IMR-90 (cell line): ENCODE data around the gene LRP1B. TPM values are rescaled to one million over a fixed set of nuclear protein-coding genes. Genes with fewer than 3 reads are reported as not detected.

Experiments used
- ATAC-seq: fragments of 200-7000 bp; cut with Tn5 transposase; 2 replicates; pipeline ENCODE4 v1.9.1; 2020; ENCODE audit warnings: low read depth, mild to moderate bottlenecking, moderate library complexity
- BruUV-seq: library from RNA; stranded (reverse); fragments of 400-500 nt; replicated peaks from 2 replicates; lab custom pipeline; 2021; lab: Mats Ljungman, UMichigan
- CTCF ChIA-PET: fragments of 300-600 bp; formaldehyde crosslinking; extraction: SDS; loops from one replicate; lab custom pipeline; 2021; ENCODE audit warnings: antibody characterized with exemption; lab: Yijun Ruan, JAX
- POLR2A ChIA-PET: fragments of 300-600 bp; sonication (Branson Sonifier 250); formaldehyde crosslinking; loops from one replicate; lab custom pipeline; 2022; ENCODE audit warnings: antibody characterized with exemption; ENCODE audit not compliant: unreplicated experiment; lab: Charles Lee
- DNase-seq: peaks from one replicate; pipeline ENCODE4 v3.0.0; 2013
- H2AFZ ChIP-seq: replicated peaks from 2 replicates; pipeline ENCODE3; 2013; ENCODE audit warnings: low read length, mild to moderate bottlenecking; ENCODE audit not compliant: poor library complexity
- H2AK5ac ChIP-seq: 2 replicates; pipeline ENCODE4 v1.6.1; 2013; ENCODE audit warnings: low read depth, low read length, inconsistent platforms
- H2AK9ac ChIP-seq: replicated peaks from 2 replicates; pipeline ENCODE3; 2013; ENCODE audit warnings: mild to moderate bottlenecking, low read depth, low read length, moderate library complexity; ENCODE audit not compliant: poor library complexity
- H2BK120ac ChIP-seq: 2 replicates; pipeline ENCODE4 v1.6.1; 2013; ENCODE audit warnings: low read depth, low read length, inconsistent platforms
- H2BK15ac ChIP-seq: 3 replicates; pipeline ENCODE4 v1.6.1; 2013; ENCODE audit warnings: low read depth, low read length, inconsistent platforms
- H2BK20ac ChIP-seq: 2 replicates; pipeline ENCODE4 v1.6.1; 2013; ENCODE audit warnings: low read depth, mild to moderate bottlenecking, inconsistent platforms, low read length, moderate library complexity
- H2BK5ac ChIP-seq: 2 replicates; pipeline ENCODE4 v1.6.1; 2013; ENCODE audit warnings: mild to moderate bottlenecking, low read depth, low read length, inconsistent platforms; ENCODE audit not compliant: poor library complexity, severe bottlenecking
- H3K14ac ChIP-seq: replicated peaks from 2 replicates; pipeline ENCODE4 v1.6.1; 2013; ENCODE audit warnings: low read depth, low read length, inconsistent platforms
- H3K18ac ChIP-seq: 2 replicates; pipeline ENCODE4 v1.6.1; 2013; ENCODE audit warnings: low read depth, low read length, control low read depth
- H3K23ac ChIP-seq: 2 replicates; pipeline ENCODE4 v1.6.1; 2013; ENCODE audit warnings: low read depth, low read length, inconsistent platforms
- H3K27ac ChIP-seq: 2 replicates; pipeline ENCODE4 v1.5.1; 2013; ENCODE audit warnings: mild to moderate bottlenecking, control low read depth, low read length; ENCODE audit not compliant: insufficient read depth
- H3K27me3 ChIP-seq: 2 replicates; pipeline ENCODE4 v1.6.1; 2013; ENCODE audit warnings: low read length; ENCODE audit not compliant: control insufficient read depth, insufficient read depth
- H3K36me3 ChIP-seq: 2 replicates; pipeline ENCODE4 v1.6.1; 2013; ENCODE audit warnings: low read length, mixed read lengths; ENCODE audit not compliant: control insufficient read depth, insufficient read depth
- H3K4ac ChIP-seq: 2 replicates; pipeline ENCODE4 v1.6.1; 2013; ENCODE audit warnings: low read depth, low read length, inconsistent platforms
- H3K4me1 ChIP-seq: 2 replicates; pipeline ENCODE4 v1.6.1; 2013; ENCODE audit warnings: low read length, mixed read lengths; ENCODE audit not compliant: control insufficient read depth, insufficient read depth
- H3K4me2 ChIP-seq: 2 replicates; pipeline ENCODE4 v1.6.1; 2013; ENCODE audit warnings: low read depth, mild to moderate bottlenecking, control low read depth, low read length, moderate library complexity
- H3K4me3 ChIP-seq: 2 replicates; pipeline ENCODE4 v1.5.1; 2013; ENCODE audit warnings: low read depth, mild to moderate bottlenecking, control low read depth, low read length, moderate library complexity; ENCODE audit not compliant: insufficient read depth
- H3K56ac ChIP-seq: 2 replicates; pipeline ENCODE4 v1.6.1; 2013; ENCODE audit warnings: low read length, inconsistent platforms; ENCODE audit not compliant: insufficient read depth; ENCODE audit errors: extremely low read depth
- H3K79me1 ChIP-seq, 2 experiments: 2 replicates each; pipeline ENCODE4 v1.6.1; 2013; ENCODE audit warnings: low read length in 2 of 2, inconsistent platforms in 1 of 2, low read depth in 1 of 2
- H3K9ac ChIP-seq: 2 replicates; pipeline ENCODE4 v1.6.1; 2013; ENCODE audit warnings: low read depth, low read length, control low read depth
- H3K9me1 ChIP-seq: 2 replicates; pipeline ENCODE4 v1.6.1; 2013; ENCODE audit warnings: low read length, inconsistent platforms; ENCODE audit not compliant: insufficient read depth
- H3K9me3 ChIP-seq: 2 replicates; pipeline ENCODE4 v1.6.1; 2013; ENCODE audit warnings: low read length; ENCODE audit not compliant: control insufficient read depth, insufficient read depth
- H4K20me1 ChIP-seq: 2 replicates; pipeline ENCODE4 v1.6.1; 2013; ENCODE audit warnings: low read length, inconsistent platforms; ENCODE audit not compliant: insufficient read depth
- H4K5ac ChIP-seq: 2 replicates; pipeline ENCODE4 v1.6.1; 2013; ENCODE audit warnings: mild to moderate bottlenecking, low read depth, low read length, control low read depth
- H4K8ac ChIP-seq, 2 experiments: 2 replicates each; pipeline ENCODE4 v1.6.1; 2013; ENCODE audit warnings: low read depth in 2 of 2, low read length in 2 of 2, control low read depth in 1 of 2, inconsistent platforms in 1 of 2
- H4K91ac ChIP-seq: 2 replicates; pipeline ENCODE4 v1.6.1; 2013; ENCODE audit warnings: low read depth, low read length, inconsistent platforms; ENCODE audit not compliant: insufficient read depth
- BHLHE40 ChIP-seq: fragments of 150-350 bp; IDR thresholded peaks from 2 replicates; pipeline ENCODE4 v1.6.1; 2016; ENCODE audit warnings: mild to moderate bottlenecking, low read depth, low read length
- CEBPB ChIP-seq: IDR thresholded peaks from 2 replicates; pipeline ENCODE4 v1.6.1; 2012; ENCODE audit warnings: low read depth, low read length, improper control_type of control experiment
- CHD1 ChIP-seq: IDR thresholded peaks from 2 replicates; pipeline ENCODE4 v1.6.1; 2012; ENCODE audit warnings: low read depth, low read length, improper control_type of control experiment
- MAFK ChIP-seq: IDR thresholded peaks from 2 replicates; pipeline ENCODE4 v1.6.1; 2012; ENCODE audit warnings: low read depth, low read length, improper control_type of control experiment
- MAZ ChIP-seq: IDR thresholded peaks from 2 replicates; pipeline ENCODE4 v1.6.1; 2012; ENCODE audit warnings: low read depth, mild to moderate bottlenecking, low read length, improper control_type of control experiment, moderate library complexity, borderline replicate concordance
- MXI1 ChIP-seq: IDR thresholded peaks from 2 replicates; pipeline ENCODE4 v1.6.1; 2012; ENCODE audit warnings: low read depth, mild to moderate bottlenecking, low read length, moderate library complexity, borderline replicate concordance
- RAD21 ChIP-seq: IDR thresholded peaks from 2 replicates; pipeline ENCODE4 v1.6.1; 2012; ENCODE audit warnings: low read length, improper control_type of control experiment
- RCOR1 ChIP-seq: IDR thresholded peaks from 2 replicates; pipeline ENCODE4 v1.6.1; 2012; ENCODE audit warnings: mild to moderate bottlenecking, low read length, improper control_type of control experiment; ENCODE audit not compliant: insufficient replicate concordance
- SMC3 ChIP-seq: fragments of 150-350 bp; IDR thresholded peaks from 2 replicates; pipeline ENCODE4 v1.6.1; 2016; ENCODE audit warnings: low read depth, mild to moderate bottlenecking, antibody characterized with exemption, low read length, moderate library complexity
- WGBS, 2 experiments: methylation state at CpG; one replicate each; pipeline versions ENCODE4 v1.1.5 to v1.1.7; 2013; ENCODE audit warnings: missing lambda C conversion rate in 2 of 2; ENCODE audit not compliant: insufficient read length in 1 of 2; ENCODE audit errors: extremely low coverage in 2 of 2; 5-methylcytosine and 5-hydroxymethylcytosine counted together
- dilution Hi-C: fragments of 300-500 bp; cut with HindIII; formaldehyde crosslinking; loops from one replicate; pipeline ENCODE4 v1.14.3; 2018; ENCODE audit warnings: low sequenced_read_pairs; ENCODE audit not compliant: unreplicated experiment
- in situ Hi-C: fragments of 300-500 bp; cut with MboI; formaldehyde crosslinking; loops from 3 replicates; pipeline ENCODE4 v1.14.3; 2019; ENCODE audit warnings: low sequenced_read_pairs, inconsistent platforms, mixed read lengths
- intact Hi-C: fragments of 100-400 bp; cut with micrococcal nuclease; formaldehyde crosslinking; loops from 2 replicates; pipeline ENCODE4 v1.10.0; 2022
- polyA plus RNA-seq, 3 experiments: library from polyadenylated mRNA; depleted of rRNA; stranded (reverse); fragments of >200 nt; gene quantifications; 2 replicates each; pipeline ENCODE4 v1.2.3, GENCODE V29; 2012; ENCODE audit warnings: low replicate concordance in 1 of 3
- total RNA-seq: library from RNA; depleted of rRNA; stranded (reverse); fragments of >200 nt; gene quantifications from 2 replicates; pipeline ENCODE4 v1.2.3, GENCODE V29; 2012
- TF ChIP-seq, protein P1 (sequence below): conservative IDR thresholded peaks from 2 replicates; pipeline ENCODE4 v1.5.1; 2012; ENCODE audit warnings: mild to moderate bottlenecking, low read depth, low read length, improper control_type of control experiment
- TF ChIP-seq, protein P2 (sequence below): fragments of 150-350 bp; IDR thresholded peaks from 2 replicates; pipeline ENCODE4 v1.6.1; 2016; ENCODE audit warnings: low read depth, mild to moderate bottlenecking, low read length, moderate library complexity, borderline replicate concordance

LRP1B gene
- total and polyA plus RNA-seq, 2 of the 4 experiments (the other 2 are of a cell fraction) = under 0.01 to 0.02 TPM

DNA sequence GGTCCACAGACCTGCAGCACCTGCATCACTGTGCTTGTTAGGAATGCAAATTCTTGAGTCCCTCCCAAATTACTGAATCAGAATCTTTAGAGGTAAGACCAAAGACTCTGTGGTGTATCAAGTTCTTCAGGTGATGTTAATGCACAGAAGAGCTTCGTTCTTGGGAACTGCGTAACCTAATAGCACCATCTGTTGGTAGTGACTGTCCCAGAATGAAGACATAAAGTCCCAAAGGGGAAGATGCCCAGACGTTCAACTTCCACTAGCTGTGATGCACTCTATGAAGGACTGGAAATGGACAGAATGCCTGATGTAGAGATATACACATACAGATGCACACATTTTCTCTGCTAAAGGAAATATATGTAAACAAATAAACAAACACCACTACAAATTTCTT lies 576.0 kb downstream of the LRP1B start (continued):
- TF ChIP-seq, protein P1, sequence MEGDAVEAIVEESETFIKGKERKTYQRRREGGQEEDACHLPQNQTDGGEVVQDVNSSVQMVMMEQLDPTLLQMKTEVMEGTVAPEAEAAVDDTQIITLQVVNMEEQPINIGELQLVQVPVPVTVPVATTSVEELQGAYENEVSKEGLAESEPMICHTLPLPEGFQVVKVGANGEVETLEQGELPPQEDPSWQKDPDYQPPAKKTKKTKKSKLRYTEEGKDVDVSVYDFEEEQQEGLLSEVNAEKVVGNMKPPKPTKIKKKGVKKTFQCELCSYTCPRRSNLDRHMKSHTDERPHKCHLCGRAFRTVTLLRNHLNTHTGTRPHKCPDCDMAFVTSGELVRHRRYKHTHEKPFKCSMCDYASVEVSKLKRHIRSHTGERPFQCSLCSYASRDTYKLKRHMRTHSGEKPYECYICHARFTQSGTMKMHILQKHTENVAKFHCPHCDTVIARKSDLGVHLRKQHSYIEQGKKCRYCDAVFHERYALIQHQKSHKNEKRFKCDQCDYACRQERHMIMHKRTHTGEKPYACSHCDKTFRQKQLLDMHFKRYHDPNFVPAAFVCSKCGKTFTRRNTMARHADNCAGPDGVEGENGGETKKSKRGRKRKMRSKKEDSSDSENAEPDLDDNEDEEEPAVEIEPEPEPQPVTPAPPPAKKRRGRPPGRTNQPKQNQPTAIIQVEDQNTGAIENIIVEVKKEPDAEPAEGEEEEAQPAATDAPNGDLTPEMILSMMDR = peak; percentile 67
- TF ChIP-seq RCOR1 (no peak), MAZ (no peak)

DNA sequence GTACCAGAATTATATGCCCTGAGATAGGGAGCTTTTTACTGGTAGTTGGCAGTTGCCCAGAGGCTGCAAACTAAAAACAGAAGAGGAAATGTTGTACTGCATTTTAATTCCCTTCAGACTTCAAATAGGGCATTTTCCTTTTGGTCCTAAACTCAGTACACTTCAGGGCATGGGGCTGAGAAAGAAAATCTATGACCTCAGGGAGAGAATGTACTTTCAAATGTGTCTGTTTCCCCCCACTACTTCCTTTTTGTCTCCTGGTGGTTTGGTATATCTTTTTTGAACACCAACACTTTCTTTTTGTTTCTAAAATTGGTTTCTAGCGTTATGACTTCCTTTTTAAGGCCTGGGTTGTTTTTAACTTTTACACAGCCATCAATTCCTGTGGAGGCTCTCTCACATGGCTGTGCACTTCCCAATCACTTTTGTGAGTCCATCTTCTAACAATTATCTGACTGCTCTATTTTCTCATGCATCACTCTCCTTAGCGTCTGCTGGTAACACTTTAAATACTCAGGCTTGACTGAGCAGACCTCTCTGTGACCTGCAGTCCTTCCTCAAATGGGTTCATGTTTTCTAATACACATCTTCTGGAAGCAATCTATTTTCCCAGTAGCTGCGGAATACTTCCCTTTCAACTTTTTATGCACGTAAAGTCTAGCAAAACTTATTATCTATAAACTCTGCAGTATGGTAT lies 596.0 kb downstream of the LRP1B start:
- Histone ChIP-seq H3K4me3 (no peak overlapping the region), H3K36me3 (no peaks in the 10 kb centered on the region), H3K9me3 (no peaks in the 10 kb centered on the region), H3K4me2 (no peak overlapping the region), H3K18ac (no peak overlapping the region), H3K4ac (no peak overlapping the region), H3K56ac (no peak overlapping the region), H2BK120ac (no peak overlapping the region), H3K27ac (no peak overlapping the region), H4K8ac (no peak overlapping the region), H3K27me3 (no peaks in the 10 kb centered on the region), H3K9me1 (no peaks in the 10 kb centered on the region), H3K14ac (no peak overlapping the region), H4K5ac (no peak overlapping the region), H3K4me1 (no peaks in the 10 kb centered on the region), H2AK9ac (no peak overlapping the region), H2AK5ac (no peak overlapping the region), H4K91ac (no peak overlapping the region), H3K9ac (no peak overlapping the region), H2BK5ac (no peak overlapping the region), H3K79me1 (no peaks in the 10 kb centered on the region), H2BK20ac (no peak overlapping the region), H3K23ac (no peak overlapping the region), H2BK15ac (no peak overlapping the region), H2AFZ (no peak overlapping the region), H4K20me1 (no peaks in the 10 kb centered on the region)
- intact Hi-C loops = no loop called here
- BruUV-seq = no TSS peak
- DNase-seq (no peak), ATAC-seq (no peak)
- TF ChIP-seq MAFK = no peak
- no peak for TF ChIP-seq MXI1
- TF ChIP-seq, protein P1 = no peak
- TF ChIP-seq CHD1 = no peak
- no peak for TF ChIP-seq CEBPB
- no peak for TF ChIP-seq BHLHE40
- TF ChIP-seq, protein P2, sequence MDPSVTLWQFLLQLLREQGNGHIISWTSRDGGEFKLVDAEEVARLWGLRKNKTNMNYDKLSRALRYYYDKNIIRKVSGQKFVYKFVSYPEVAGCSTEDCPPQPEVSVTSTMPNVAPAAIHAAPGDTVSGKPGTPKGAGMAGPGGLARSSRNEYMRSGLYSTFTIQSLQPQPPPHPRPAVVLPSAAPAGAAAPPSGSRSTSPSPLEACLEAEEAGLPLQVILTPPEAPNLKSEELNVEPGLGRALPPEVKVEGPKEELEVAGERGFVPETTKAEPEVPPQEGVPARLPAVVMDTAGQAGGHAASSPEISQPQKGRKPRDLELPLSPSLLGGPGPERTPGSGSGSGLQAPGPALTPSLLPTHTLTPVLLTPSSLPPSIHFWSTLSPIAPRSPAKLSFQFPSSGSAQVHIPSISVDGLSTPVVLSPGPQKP = no peak
- TF ChIP-seq SMC3 = no peak
- TF ChIP-seq MAZ = no peak
- TF ChIP-seq RAD21 = no peak
- POLR2A ChIA-PET = no interaction called here
- in situ Hi-C loops = no loop called here
- CTCF ChIA-PET = no interaction called here
- 23% methylated on average over 2 of the region's 4 CpGs; no CpG with 5 or more reads in 1 of the 2 experiments for WGBS, 2 experiments
- dilution Hi-C loops = no loop called here
